WTC11 (cell line): ENCODE results near the gene NCKAP5. TPM values are rescaled to one million over a fixed set of nuclear protein-coding genes. Genes with fewer than 3 reads are reported as not detected.

Experiments used
- ATAC-seq: fragments of 200-7000 bp; cut with Tn5 transposase; 2 replicates; pipeline ENCODE4 v1.10.0; 2021; ENCODE audit warnings: mild to moderate bottlenecking, moderate library complexity
- CTCF ChIA-PET: fragments of 300-600 bp; sonication (Branson Sonifier 250); formaldehyde crosslinking; loops from one replicate; lab custom pipeline; 2021; ENCODE audit warnings: antibody characterized with exemption; lab: Charles Lee
- POLR2A ChIA-PET: fragments of 350-600 bp; sonication (Branson Sonifier 250); formaldehyde crosslinking; loops from one replicate; lab custom pipeline; 2021; ENCODE audit warnings: antibody characterized with exemption; lab: Charles Lee
- DNase-seq: peaks from one replicate; pipeline ENCODE4 v3.0.0; 2021; ENCODE audit warnings: low spot score
- H3K27ac Mint-ChIP-seq: 2 replicates; pipeline ENCODE4 v1.8.0; 2021; ENCODE audit warnings: mixed read lengths
- H3K27me3 Mint-ChIP-seq: 2 replicates; pipeline ENCODE4 v1.8.0; 2021; ENCODE audit warnings: low read depth, mild to moderate bottlenecking, moderate library complexity, mixed read lengths
- H3K36me3 Mint-ChIP-seq: 2 replicates; pipeline ENCODE4 v1.8.0; 2021; ENCODE audit warnings: mixed read lengths
- H3K4me1 Mint-ChIP-seq: 2 replicates; pipeline ENCODE4 v1.8.0; 2022; ENCODE audit warnings: mixed read lengths
- H3K4me3 Mint-ChIP-seq: 2 replicates; pipeline ENCODE4 v1.8.0; 2021; ENCODE audit warnings: mild to moderate bottlenecking, moderate library complexity, mixed read lengths
- H3K9me3 Mint-ChIP-seq: 2 replicates; pipeline ENCODE4 v1.8.0; 2021; ENCODE audit warnings: mixed read lengths
- AFF4 ChIP-seq: sonication (generic); formaldehyde crosslinking; IDR thresholded peaks from 2 replicates; pipeline ENCODE4 v1.8.1; 2023; ENCODE audit warnings: mild to moderate bottlenecking, missing genetic modification reagents, borderline replicate concordance
- ARID4B ChIP-seq: sonication (generic); formaldehyde crosslinking; IDR thresholded peaks from 2 replicates; pipeline ENCODE4 v1.8.0; 2023; ENCODE audit warnings: missing genetic modification reagents, mild to moderate bottlenecking, borderline replicate concordance
- ATF1 ChIP-seq: sonication (generic); formaldehyde crosslinking; IDR thresholded peaks from 2 replicates; pipeline ENCODE4 v1.8.1; 2023; ENCODE audit warnings: mild to moderate bottlenecking, moderate library complexity, missing genetic modification reagents
- ATF3 ChIP-seq: sonication (generic); formaldehyde crosslinking; conservative IDR thresholded peaks from 2 replicates; pipeline ENCODE4 v1.8.1; 2022; ENCODE audit warnings: mild to moderate bottlenecking, missing genetic modification reagents
- CBFB ChIP-seq: sonication (generic); formaldehyde crosslinking; IDR thresholded peaks from 2 replicates; pipeline ENCODE4 v1.8.1; 2022; ENCODE audit warnings: mild to moderate bottlenecking, low read depth, missing genetic modification reagents
- ERG ChIP-seq: fragments of 250-450 bp; sonication (Bioruptor Pico); IDR thresholded peaks from 2 replicates; pipeline ENCODE4 v1.8.0; 2021; ENCODE audit warnings: mild to moderate bottlenecking
- FOXJ3 ChIP-seq: sonication (generic); formaldehyde crosslinking; IDR thresholded peaks from 2 replicates; pipeline ENCODE4 v1.9.0; 2021; ENCODE audit warnings: missing genetic modification reagents, mild to moderate bottlenecking, borderline replicate concordance
- GTF2I ChIP-seq: fragments of 250-450 bp; sonication (Bioruptor Pico); conservative IDR thresholded peaks from 2 replicates; pipeline ENCODE4 v1.4.0; 2021; ENCODE audit warnings: mild to moderate bottlenecking
- MYBL2 ChIP-seq: sonication (generic); formaldehyde crosslinking; IDR thresholded peaks from 2 replicates; pipeline ENCODE4 v1.8.1; 2023; ENCODE audit warnings: mild to moderate bottlenecking, moderate library complexity, missing genetic modification reagents
- NFATC4 ChIP-seq: fragments of 250-450 bp; sonication (Bioruptor Pico); IDR thresholded peaks from 2 replicates; pipeline ENCODE4 v1.9.0; 2021; ENCODE audit warnings: mild to moderate bottlenecking
- PRDM15 ChIP-seq: sonication (generic); formaldehyde crosslinking; IDR thresholded peaks from 2 replicates; pipeline ENCODE4 v1.8.0; 2022; ENCODE audit warnings: missing genetic modification reagents
- RELA ChIP-seq: sonication (generic); formaldehyde crosslinking; IDR thresholded peaks from 2 replicates; pipeline ENCODE4 v1.8.1; 2022; ENCODE audit warnings: missing genetic modification reagents, mild to moderate bottlenecking, borderline replicate concordance
- RORB ChIP-seq: fragments of 250-450 bp; sonication (Bioruptor Pico); IDR thresholded peaks from 2 replicates; pipeline ENCODE4 v1.9.0; 2021; ENCODE audit warnings: mild to moderate bottlenecking
- SP1 ChIP-seq: sonication (generic); formaldehyde crosslinking; conservative IDR thresholded peaks from 2 replicates; pipeline ENCODE4 v1.8.1; 2022; ENCODE audit warnings: missing genetic modification reagents
- STAT6 ChIP-seq: sonication (generic); formaldehyde crosslinking; conservative IDR thresholded peaks from 2 replicates; pipeline ENCODE4 v1.8.1; 2023; ENCODE audit warnings: mild to moderate bottlenecking, low read depth, missing genetic modification reagents, moderate library complexity
- USF1 ChIP-seq: sonication (generic); formaldehyde crosslinking; IDR thresholded peaks from 2 replicates; pipeline ENCODE4 v1.8.0; 2022; ENCODE audit warnings: mild to moderate bottlenecking, missing genetic modification reagents
- ZNF121 ChIP-seq: sonication (generic); formaldehyde crosslinking; IDR thresholded peaks from 2 replicates; pipeline ENCODE4 v1.8.0; 2023; ENCODE audit warnings: missing genetic modification reagents
- ZNF138 ChIP-seq: sonication (generic); formaldehyde crosslinking; conservative IDR thresholded peaks from 2 replicates; pipeline ENCODE4 v1.8.1; 2022; ENCODE audit warnings: mild to moderate bottlenecking, moderate library complexity, missing genetic modification reagents
- ZNF317 ChIP-seq: sonication (generic); formaldehyde crosslinking; IDR thresholded peaks from 2 replicates; pipeline ENCODE4 v1.8.1; 2023; ENCODE audit warnings: low read depth, mild to moderate bottlenecking, moderate library complexity, missing genetic modification reagents, borderline replicate concordance
- total RNA-seq: library from RNA; stranded (reverse); gene quantifications from 3 replicates; pipeline ENCODE4 v1.2.3, GENCODE V29; 2021

The NCKAP5 gene
- total RNA-seq, 1 experiment from 2014 or later: 0.55 TPM

GRCh38 chr2:132984731-132985130 lies 583.5 kb downstream of the NCKAP5 start:
- H3K9me3 Mint-ChIP-seq: no peaks in the 10 kb centered on the region
- ATAC-seq (no peak), DNase-seq (no peak)
- no peak overlapping the region for H3K4me3 Mint-ChIP-seq
- H3K27ac Mint-ChIP-seq: no peak overlapping the region
- POLR2A ChIA-PET: no interaction called here
- CTCF ChIA-PET: no interaction called here
- no peaks in the 10 kb centered on the region for H3K36me3 Mint-ChIP-seq
- H3K4me1 Mint-ChIP-seq: no peaks in the 10 kb centered on the region
- no peaks in the 10 kb centered on the region for H3K27me3 Mint-ChIP-seq
- TF ChIP-seq MYBL2 (no peak), ARID4B (CRISPR knock-in tag) (no peak), RORB (CRISPR knock-in tag) (no peak), AFF4 (CRISPR knock-in tag) (no peak), USF1 (CRISPR knock-in tag) (no peak), ATF1 (no peak), PRDM15 (CRISPR knock-in tag) (no peak), ZNF138 (CRISPR knock-in tag) (no peak), SP1 (CRISPR knock-in tag) (no peak), ERG (CRISPR knock-in tag) (no peak), FOXJ3 (CRISPR knock-in tag) (no peak), ZNF317 (CRISPR knock-in tag) (no peak), STAT6 (CRISPR knock-in tag) (no peak), GTF2I (no peak), NFATC4 (no peak), CBFB (CRISPR knock-in tag) (no peak), RELA (no peak), ZNF121 (CRISPR knock-in tag) (no peak), ATF3 (CRISPR knock-in tag) (no peak)
